Measurements from ENCODE around the gene PLCB1. TPM values are rescaled to one million over a fixed set of nuclear protein-coding genes. Genes with fewer than 3 reads are reported as not detected.

PLCB1 gene
- total RNA-seq, 1 donor from 2014 or later, result 16.2 TPM

DNA sequence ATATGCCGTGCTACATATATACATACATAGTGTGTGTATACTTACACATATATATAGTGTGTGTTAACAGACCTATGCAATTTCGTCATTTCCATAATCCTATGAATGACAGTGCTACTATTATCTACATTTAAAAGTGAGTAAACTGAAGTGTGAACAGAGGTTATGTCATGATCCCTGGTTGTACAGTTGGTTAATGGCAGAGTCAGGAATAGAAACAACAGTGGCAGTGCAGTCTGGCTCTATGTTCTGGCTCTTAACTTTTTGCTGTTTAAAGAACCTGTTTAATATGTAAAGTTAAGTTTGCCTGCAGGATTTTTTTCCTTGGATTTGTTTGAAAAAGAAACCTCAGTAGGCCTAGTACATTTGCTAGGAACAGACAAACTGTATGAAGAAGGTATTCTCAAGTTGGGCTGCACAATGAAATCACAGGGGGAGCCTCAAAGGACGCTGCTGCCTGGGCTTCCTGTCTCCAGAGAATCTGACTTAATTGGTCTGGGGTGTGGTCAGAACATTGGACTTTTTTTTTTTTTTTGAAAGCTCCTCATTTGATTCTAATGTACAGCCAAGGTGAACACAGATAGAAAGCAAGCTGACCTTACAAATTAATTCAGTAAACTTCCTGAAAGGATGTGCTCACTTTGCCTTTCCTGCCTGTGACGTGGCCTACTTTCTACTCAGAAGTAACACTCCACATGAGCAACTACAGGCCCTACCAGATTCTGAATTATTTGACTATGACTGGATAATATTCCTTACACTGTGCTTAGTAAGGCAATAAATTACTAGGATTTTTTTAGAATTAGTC lies 29.4 kb downstream of the PLCB1 start:
- Mint-ChIP-seq H3K9me3 (ENCODE audit: low read depth) (peaks cover 13% of the 10 kb centered on the region), H3K4me1 (ENCODE audit: low read depth) (no peaks in the 10 kb centered on the region), H3K4me3 (ENCODE audit: low read depth) (no peak overlapping the region), H3K36me3 (ENCODE audit: insufficient read depth) (peaks cover 9% of the 10 kb centered on the region), H3K27me3 (no peaks in the 10 kb centered on the region), H3K27ac (no peak overlapping the region)
- no peak for DNase-seq (ENCODE audit: low spot score, unreplicated experiment)
- TF ChIP-seq, protein P1, sequence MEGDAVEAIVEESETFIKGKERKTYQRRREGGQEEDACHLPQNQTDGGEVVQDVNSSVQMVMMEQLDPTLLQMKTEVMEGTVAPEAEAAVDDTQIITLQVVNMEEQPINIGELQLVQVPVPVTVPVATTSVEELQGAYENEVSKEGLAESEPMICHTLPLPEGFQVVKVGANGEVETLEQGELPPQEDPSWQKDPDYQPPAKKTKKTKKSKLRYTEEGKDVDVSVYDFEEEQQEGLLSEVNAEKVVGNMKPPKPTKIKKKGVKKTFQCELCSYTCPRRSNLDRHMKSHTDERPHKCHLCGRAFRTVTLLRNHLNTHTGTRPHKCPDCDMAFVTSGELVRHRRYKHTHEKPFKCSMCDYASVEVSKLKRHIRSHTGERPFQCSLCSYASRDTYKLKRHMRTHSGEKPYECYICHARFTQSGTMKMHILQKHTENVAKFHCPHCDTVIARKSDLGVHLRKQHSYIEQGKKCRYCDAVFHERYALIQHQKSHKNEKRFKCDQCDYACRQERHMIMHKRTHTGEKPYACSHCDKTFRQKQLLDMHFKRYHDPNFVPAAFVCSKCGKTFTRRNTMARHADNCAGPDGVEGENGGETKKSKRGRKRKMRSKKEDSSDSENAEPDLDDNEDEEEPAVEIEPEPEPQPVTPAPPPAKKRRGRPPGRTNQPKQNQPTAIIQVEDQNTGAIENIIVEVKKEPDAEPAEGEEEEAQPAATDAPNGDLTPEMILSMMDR (IDR thresholded peaks at IDR 0.05; ENCODE audit: unreplicated experiment), result no peak

GRCh38 chr20:8162610-8163009 lies 30.5 kb downstream of the PLCB1 start:
- Mint-ChIP-seq H3K36me3 (ENCODE audit: insufficient read depth) (peaks cover 9% of the 10 kb centered on the region), H3K4me3 (ENCODE audit: low read depth) (no peak overlapping the region), H3K4me1 (ENCODE audit: low read depth) (no peaks in the 10 kb centered on the region), H3K27me3 (no peaks in the 10 kb centered on the region), H3K9me3 (ENCODE audit: low read depth) (peaks cover 13% of the 10 kb centered on the region), H3K27ac (no peak overlapping the region)
- no peak for DNase-seq (ENCODE audit: low spot score, unreplicated experiment)
- TF ChIP-seq, protein P1 (IDR thresholded peaks at IDR 0.05; ENCODE audit: unreplicated experiment), result no peak

GRCh38 chr20:8163543-8163942 lies 31.5 kb downstream of the PLCB1 start:
- Mint-ChIP-seq H3K36me3 (ENCODE audit: insufficient read depth) (peaks cover 4% of the 10 kb centered on the region), H3K27ac (no peak overlapping the region), H3K27me3 (no peaks in the 10 kb centered on the region), H3K4me1 (ENCODE audit: low read depth) (no peaks in the 10 kb centered on the region), H3K9me3 (ENCODE audit: low read depth) (peaks cover 6% of the 10 kb centered on the region), H3K4me3 (ENCODE audit: low read depth) (no peak overlapping the region)
- DNase-seq (ENCODE audit: low spot score, unreplicated experiment), result no peak
- TF ChIP-seq, protein P1 (IDR thresholded peaks at IDR 0.05; ENCODE audit: unreplicated experiment), result no peak

- DNase-seq (ENCODE audit: low spot score, unreplicated experiment), result no peak
- Mint-ChIP-seq H3K4me1 (ENCODE audit: low read depth) (peaks cover 2% of the 10 kb centered on the region), H3K27me3 (no peaks in the 10 kb centered on the region), H3K9me3 (ENCODE audit: low read depth) (no peaks in the 10 kb centered on the region), H3K4me3 (ENCODE audit: low read depth) (no peak overlapping the region), H3K27ac (no peak overlapping the region), H3K36me3 (ENCODE audit: insufficient read depth) (no peaks in the 10 kb centered on the region)
- TF ChIP-seq, protein P1 (IDR thresholded peaks at IDR 0.05; ENCODE audit: unreplicated experiment), result no peak
Measured at GRCh38 chr20:8166730-8167129, 34.7 kb downstream of the PLCB1 start.

DNA sequence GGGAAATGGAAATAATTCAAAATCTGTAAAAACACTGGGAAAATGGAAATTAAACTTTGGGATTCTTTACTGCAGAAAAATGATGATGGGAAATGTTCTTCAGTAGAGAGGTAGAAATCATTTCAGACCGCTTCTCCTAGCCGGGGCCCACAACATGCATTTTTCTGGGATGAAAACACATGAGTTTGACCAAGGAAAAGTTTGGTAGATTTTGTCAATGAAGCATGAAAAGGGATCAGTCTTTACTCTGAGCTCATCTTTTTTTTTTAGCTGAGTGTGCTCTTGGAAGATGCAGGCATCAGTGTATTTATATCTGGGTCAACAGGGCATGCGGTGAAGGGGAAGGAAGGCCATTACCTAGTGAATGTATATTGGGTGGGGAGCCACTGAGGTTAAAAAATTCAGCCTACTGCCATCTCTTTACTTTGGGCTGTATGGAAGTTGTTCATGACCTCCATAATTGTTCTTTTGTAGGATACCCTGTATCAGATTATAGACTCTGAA lies 36.8 kb downstream of the PLCB1 start:
- H3K27ac Mint-ChIP-seq, result no peak overlapping the region

More for the DNA sequence above, 36.8 kb downstream of the PLCB1 start:
- Mint-ChIP-seq H3K4me1 (ENCODE audit: low read depth) (peaks cover 2% of the 10 kb centered on the region), H3K27me3 (no peaks in the 10 kb centered on the region), H3K9me3 (ENCODE audit: low read depth) (no peaks in the 10 kb centered on the region), H3K4me3 (ENCODE audit: low read depth) (no peak overlapping the region), H3K36me3 (ENCODE audit: insufficient read depth) (no peaks in the 10 kb centered on the region)
- DNase-seq (ENCODE audit: low spot score, unreplicated experiment), result no peak
- TF ChIP-seq, protein P1 (IDR thresholded peaks at IDR 0.05; ENCODE audit: unreplicated experiment), result no peak

Measured in progenitor cell of endocrine pancreas (in vitro differentiated cells).